Measurements from ENCODE around the gene ZCCHC8.
A peak's percentile ranks its signal among the peaks of the same experiment; 100 is the strongest.
"Not testable (repeated sequence)": the region's sequence is repeated elsewhere in the genome, so short reads cannot be mapped to it uniquely, and the experiment has no call there.

The ZCCHC8 gene

DNA sequence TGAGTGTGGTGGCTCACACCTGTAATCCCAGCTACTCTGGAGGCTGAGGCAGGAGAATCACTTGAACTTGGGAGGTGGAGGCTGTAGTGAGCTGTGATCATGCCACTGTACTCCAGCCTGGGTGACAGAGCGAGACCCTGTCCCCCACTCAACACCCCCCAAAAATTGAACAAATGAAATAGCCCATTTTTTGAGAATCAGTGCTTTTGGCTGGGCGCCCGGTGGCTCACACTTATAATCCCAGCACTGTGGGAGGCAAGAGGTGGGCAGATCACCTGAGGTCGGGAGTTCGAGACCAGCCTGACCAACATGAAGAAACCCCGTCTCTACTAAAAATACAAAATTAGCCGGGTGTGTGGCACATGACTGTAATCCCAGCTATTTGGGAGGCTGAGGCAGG is 30.2 kb downstream of the ZCCHC8 start:
- not testable (repeated sequence) for DNase-seq

DNA sequence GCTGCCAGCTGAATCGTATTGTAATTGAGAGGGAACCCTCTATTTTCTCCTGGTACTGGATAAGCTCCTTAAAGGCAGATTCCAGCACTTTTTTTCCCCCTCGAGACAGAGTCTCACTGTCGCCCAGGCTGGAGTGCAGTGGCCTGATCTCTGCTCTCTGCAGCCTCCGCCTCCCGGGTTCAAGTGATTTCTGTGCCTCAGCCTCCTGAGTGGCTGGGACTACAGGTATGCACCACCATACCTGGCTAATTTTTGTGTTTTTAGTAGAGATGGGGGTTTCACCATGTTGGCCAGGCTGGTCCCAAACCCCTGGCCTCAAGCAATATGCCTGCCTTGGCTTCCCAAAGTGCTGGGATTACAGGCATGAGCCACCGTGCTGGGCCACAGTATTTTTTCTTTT is 30.9 kb downstream of the ZCCHC8 start:
- DNase-seq = not testable (repeated sequence)

DNA sequence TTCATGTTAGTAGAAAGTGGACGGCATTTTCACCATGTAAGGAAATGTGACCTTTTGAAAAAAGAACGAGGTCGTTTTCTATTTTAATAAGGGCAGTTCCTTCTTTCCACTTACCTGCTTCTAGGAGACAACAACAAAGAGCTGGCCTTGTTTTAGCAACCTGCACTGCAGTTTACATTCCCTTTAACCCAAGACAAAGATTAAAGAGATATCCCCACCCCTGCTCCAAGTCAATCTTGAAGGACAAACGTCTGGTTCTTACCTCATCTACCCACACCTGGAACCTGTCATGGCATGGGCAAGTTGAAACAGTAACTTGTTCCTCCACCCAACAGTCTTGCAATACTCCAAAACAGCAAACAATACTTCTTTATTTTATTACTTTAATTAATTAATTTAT is 32.7 kb downstream of the ZCCHC8 start:
- DNase-seq = no peak

DNA sequence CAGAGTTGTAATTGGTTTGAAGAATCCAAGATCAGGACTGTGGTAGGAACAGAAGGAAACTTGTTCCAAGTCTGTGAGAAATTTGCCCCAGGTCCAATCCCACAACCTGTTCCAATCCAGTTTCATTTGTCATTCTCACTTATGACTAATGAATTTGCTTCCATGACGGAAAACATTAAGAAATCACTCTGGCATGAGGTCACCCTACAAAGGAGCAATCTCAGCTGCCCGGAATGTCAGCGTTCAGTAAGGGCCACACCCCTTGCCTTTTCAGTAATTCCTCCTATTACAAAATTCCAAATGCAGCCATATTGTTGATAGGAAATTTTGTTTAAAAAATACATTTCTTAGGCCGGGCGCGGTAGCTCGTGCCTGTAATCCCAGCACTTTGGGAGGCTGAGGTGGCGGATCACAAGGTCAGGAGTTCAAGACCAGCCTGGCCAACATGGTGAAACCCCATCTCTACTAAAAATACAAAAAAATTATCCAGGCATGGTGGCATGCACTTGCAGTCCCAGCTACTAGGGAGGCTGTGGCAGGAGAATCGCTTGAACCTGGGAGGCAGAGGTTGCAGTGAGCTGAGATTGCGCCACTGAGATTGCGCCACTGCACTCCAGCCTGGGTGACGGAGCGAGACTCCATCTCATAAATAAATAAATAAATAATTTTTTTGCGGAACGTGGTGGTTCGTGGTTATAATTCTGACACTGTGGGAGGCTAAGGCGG is 36.3 kb downstream of the ZCCHC8 start:
- DNase-seq = peak; percentile 95

DNA sequence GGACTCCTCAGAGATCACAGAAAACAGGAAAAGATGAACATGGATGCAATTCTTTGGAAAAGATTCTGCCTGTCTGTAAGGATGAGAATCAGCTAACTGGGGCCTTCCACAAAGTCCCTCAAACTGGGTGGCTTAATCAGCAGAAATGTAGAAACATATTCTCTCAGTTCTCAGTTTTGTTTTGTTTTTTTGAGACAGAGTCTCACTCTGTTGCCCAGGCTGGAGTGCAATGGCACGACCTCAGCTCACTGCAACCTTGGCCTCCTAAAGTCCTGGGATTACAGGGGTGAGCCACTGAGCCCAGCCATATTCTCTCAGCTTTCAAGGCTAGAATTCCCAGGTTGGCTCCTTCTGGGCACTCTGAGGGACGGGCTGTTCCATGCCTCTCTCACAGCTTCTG is 40.1 kb downstream of the ZCCHC8 start:
- no peak for DNase-seq

DNA sequence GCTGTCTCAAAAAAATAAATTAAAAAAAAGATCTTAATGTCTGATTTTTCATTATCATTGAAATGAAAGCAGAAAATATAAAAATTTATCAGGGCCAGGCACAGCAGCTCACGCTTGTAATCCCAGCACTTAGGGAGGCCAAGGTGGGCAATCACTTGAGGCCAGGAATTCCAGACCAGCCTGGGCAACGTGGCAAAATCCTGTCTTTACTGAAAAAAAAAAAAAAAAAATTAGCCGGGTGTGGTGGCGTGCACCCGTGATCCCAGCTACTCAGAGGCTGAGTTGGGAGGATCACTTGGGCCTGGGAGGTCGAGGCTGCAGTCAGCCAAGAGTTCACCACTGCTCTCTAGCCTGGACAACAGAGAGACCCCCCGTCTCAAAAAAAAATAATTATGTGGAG is 40.7 kb downstream of the ZCCHC8 start:
- no peak for DNase-seq

DNA sequence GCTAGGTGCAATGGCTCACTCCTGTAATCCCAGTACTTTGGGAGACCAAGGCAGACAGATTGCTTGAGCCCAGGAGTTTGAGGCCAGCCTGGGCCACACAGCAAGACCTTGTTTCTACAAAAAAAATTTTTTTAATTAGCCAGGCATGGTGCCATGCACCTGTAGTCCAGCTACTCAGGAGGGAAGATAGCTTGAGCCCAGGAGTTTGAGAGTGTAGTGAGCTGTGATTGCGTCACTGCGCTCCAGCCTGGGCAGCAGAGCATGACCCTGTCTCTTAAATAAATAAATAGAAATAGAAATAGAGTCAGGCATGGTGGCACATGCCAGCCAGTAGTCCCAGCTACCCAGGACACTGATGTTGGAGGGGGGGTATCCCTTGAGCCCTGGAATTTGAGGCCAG is 41.5 kb downstream of the ZCCHC8 start:
- DNase-seq = no peak

GRCh38 chr12:122458105-122459035 is 42.4 kb downstream of the ZCCHC8 start:
- no peak for DNase-seq

- no peak for DNase-seq
Observed at GRCh38 chr12:122457627-122458026, 43.1 kb downstream of the ZCCHC8 start.

GRCh38 chr12:122454739-122455138 is 46.0 kb downstream of the ZCCHC8 start:
- DNase-seq = no peak

DNA sequence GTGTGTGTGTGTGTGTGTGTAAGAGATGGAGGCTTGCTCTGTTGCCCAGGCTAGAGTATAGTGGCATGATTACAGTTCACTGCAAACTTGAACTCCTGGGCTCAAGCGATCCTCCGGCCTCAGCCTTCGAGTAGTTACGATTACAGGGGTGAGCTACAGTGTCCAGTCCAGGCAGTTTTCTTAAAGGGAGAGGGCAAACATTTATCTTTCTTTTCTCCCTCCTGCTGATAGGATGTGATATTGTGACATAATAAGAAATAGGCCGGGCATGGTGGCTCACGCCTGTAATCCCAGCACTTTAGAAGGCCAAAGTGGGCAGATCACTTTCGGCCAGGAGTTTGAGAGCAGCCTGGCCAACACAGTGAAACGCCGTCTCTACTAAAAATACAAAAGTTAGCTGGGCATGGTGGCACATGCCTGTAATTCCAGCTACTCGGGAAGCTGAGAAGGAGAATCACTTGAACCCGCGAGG is 46.4 kb downstream of the ZCCHC8 start:
- no peak for DNase-seq

DNA sequence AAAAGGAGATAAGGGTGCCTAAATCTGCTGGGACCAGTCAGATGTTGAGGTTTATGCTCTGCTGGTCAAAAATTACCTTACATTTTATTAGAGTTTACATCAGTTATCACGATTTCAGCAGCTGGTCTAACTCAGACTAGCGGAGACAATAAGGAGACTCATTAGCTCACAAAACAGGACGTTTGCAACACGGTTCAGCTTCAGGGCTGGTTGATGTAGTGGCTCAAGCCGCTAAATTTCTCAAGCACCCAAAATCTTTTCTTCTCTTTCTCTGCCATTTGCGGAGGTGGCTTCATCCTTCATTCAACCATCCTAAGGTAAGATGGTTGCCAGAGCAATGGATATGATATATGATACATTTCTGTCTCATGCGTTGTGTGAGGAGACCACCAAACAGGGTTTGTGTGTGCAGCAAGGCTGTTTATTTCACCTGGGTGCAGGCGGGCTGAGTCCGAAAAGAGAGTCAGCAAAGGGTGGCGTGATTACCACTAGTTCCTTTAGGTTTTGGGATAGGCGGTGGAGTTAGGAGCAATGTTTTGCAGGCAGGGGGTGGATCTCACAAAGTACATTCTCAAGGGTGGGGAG is 47.9 kb downstream of the ZCCHC8 start:
- no peak for DNase-seq

- peak; percentile 84 for DNase-seq
Observed at GRCh38 chr12:122449317-122449716, 51.4 kb downstream of the ZCCHC8 start.

GRCh38 chr12:122447825-122448224 is 52.9 kb downstream of the ZCCHC8 start:
- DNase-seq = not testable (repeated sequence)

- not testable (repeated sequence) for DNase-seq
Observed at GRCh38 chr12:122446390-122446789, 54.3 kb downstream of the ZCCHC8 start.

DNA sequence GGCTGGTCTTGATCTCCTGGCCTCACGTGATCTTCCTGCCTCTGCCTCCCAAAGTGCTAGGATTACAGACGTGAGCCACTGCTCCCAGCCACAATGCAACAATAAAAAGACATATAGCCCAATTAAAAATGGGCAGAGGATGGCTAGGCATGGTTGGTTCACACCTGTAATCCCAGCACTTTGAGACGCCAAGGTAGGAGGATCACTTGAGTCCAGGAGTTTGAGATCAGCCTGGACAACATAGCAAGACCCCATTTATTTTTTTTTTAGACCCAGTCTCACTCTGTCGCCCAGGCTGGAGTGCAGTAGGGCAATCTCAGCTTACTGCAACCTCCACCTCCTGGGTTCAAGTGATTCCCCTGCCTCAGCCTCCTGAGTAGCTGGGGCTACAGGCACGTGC is 56.7 kb downstream of the ZCCHC8 start:
- DNase-seq = not testable (repeated sequence)

DNA sequence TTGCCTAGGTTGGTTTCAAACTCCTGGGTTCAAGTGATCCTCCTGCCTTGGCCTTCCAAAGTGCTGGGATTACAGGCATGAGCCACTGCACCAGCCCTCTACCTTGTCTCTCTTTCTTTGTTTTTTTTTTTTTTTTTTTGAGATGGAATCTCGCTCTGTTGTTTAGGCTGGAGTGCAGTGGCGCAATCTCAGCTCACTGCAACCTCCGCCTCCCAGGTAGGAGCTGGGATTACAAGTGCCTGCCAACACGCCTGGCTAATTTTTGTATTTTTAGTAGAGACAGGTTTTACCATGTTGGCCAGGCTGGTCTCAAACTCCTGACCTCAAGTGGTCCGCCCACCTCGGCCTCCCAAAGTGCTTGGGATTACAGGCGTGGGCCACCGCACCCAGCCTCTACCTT is 61.9 kb downstream of the ZCCHC8 start:
- not testable (repeated sequence) for DNase-seq

- DNase-seq = no peak
Observed at GRCh38 chr12:122437656-122438121, 63.0 kb downstream of the ZCCHC8 start.

- DNase-seq = no peak
Observed at GRCh38 chr12:122435186-122435585, 65.5 kb downstream of the ZCCHC8 start.

DNA sequence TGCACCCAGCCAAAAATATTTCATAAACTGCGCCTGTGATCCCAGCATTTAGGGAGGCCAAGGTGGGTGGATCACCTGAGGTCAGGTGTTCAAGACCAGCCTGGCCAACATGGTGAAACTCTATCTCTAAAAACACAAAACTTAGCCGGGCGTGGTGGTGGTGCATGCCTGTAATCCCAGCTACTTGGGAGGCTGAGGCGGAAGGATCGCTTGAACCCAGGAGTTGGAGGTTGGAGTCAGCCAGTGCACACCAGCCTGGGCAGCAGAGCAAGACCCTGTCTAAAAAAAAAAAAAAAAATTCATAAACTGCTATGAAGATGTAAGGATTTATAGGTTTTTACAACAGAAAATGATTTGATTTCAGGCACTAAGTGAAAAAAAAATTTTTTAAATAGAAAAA is 71.7 kb downstream of the ZCCHC8 start:
- DNase-seq = not testable (repeated sequence)

- DNase-seq = no peak
Observed at GRCh38 chr12:122427403-122427802, 73.3 kb downstream of the ZCCHC8 start.

- peak; percentile 56 for DNase-seq
Observed at GRCh38 chr12:122423258-122424165, 77.2 kb downstream of the ZCCHC8 start.
